Naive thymus-derived CD8-positive, alpha-beta T cell (primary cell): ENCODE results near the gene AVEN. TPM values are rescaled to one million over a fixed set of nuclear protein-coding genes. Genes with fewer than 3 reads are reported as not detected.
"Not testable (repeated sequence)": the region's sequence is repeated elsewhere in the genome, so short reads cannot be mapped to it uniquely, and the experiment has no call there.

Source experiments
- ATAC-seq, 2 donors: fragments of 150-1000 bp; cut with Tn5 transposase in 1 of 2; sonication (Bioruptor Pico), chemical (Tn5 transposase) in 1 of 2; 1 replicate in 1 of 2; 2 replicates in 1 of 2; pipeline ENCODE4 v1.10.0; 2021; ENCODE audit warnings: mild to moderate bottlenecking in 2 of 2, moderate library complexity in 2 of 2
- POLR2A ChIA-PET: fragments of 350-600 bp; sonication (Branson Sonifier 250); formaldehyde crosslinking; loops from one replicate; lab custom pipeline; 2021; ENCODE audit warnings: antibody characterized with exemption; lab: Charles Lee
- DNase-seq, 10 donors: peaks; one replicate each; pipeline versions ENCODE4 v3.0.0 to v3.0.0-alpha.2; 2020 to 2022
- H3K27ac Mint-ChIP-seq, 10 donors: one replicate each; pipeline ENCODE4 v1.8.0; 2020 to 2022; ENCODE audit warnings: mild to moderate bottlenecking in 10 of 10, mixed read lengths in 10 of 10, moderate library complexity in 4 of 10, inconsistent platforms in 1 of 10
- H3K27me3 Mint-ChIP-seq, 5 donors: one replicate each; pipeline ENCODE4 v1.8.0; 2021 to 2022; ENCODE audit warnings: mixed read lengths in 5 of 5
- H3K36me3 Mint-ChIP-seq, 3 donors: one replicate each; pipeline ENCODE4 v1.8.0; 2020 to 2022; ENCODE audit warnings: mixed read lengths in 3 of 3, mild to moderate bottlenecking in 2 of 3, inconsistent platforms in 1 of 3
- H3K4me1 Mint-ChIP-seq, 4 donors: one replicate each; pipeline ENCODE4 v1.8.0; 2021 to 2022; ENCODE audit warnings: mixed read lengths in 4 of 4
- H3K4me3 Mint-ChIP-seq, 10 donors: one replicate each; pipeline ENCODE4 v1.8.0; 2020 to 2022; ENCODE audit warnings: mild to moderate bottlenecking in 10 of 10, mixed read lengths in 10 of 10, moderate library complexity in 6 of 10, inconsistent platforms in 1 of 10
- H3K9me3 Mint-ChIP-seq, 9 donors: one replicate each; pipeline ENCODE4 v1.8.0; 2020 to 2022; ENCODE audit warnings: mixed read lengths in 9 of 9, mild to moderate bottlenecking in 3 of 9, inconsistent platforms in 1 of 9, moderate library complexity in 1 of 9
- polyA plus RNA-seq, 3 donors: library from polyadenylated mRNA; unstranded; fragments of 300-500 nt; fragmentation: Illumina TruSeq; gene quantifications; one replicate each; pipeline ENCODE4 v1.2.3, GENCODE V29; 2021
- total RNA-seq, 8 experiments: library from RNA in 2 of 8; stranded (reverse) in 2 of 8; gene quantifications; one replicate each; pipeline ENCODE4 v1.2.3 and lab custom pipeline; 2021 to 2026

Gene AVEN
- total and polyA plus RNA-seq, 5 experiments from 2014 or later: 7.6 to 9.7 (median 8.8) TPM

DNA sequence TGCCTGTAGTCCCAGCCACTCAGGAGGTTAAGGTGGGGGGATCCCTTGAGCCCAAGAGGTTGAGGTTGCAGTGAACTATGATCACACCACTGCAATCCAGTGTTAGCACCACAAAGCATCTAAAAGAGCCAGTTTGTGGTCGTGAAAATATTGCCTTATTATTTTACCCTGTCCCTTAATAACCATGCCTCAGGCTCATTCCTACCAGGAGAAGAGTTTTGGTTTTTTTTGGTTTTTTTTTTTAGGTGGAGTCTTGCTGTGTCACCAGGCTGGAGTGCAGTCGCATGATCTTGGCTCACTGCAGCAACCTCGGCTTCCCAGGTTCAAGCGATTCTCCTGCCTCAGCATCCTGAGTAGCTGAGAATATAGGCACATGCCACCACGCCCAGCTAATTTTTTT lies 17.9 kb upstream of the AVEN start:
- Mint-ChIP-seq H3K4me3 (no peak overlapping the region), H3K36me3 (peaks cover 0 to 4% (median 0%) of the 10 kb centered on the region in 3 donors), H3K9me3 (peaks cover 0 to 7% (median 3%) of the 10 kb centered on the region in 9 donors), H3K4me1 (peaks cover 0 to 3% (median 3%) of the 10 kb centered on the region in 4 donors), H3K27me3 (peaks cover 0 to 5% (median 0%) of the 10 kb centered on the region in 5 donors), H3K27ac (peak overlapping the region in 1 of 10 donors; percentile 10)
- POLR2A ChIA-PET: no interaction called here
- DNase-seq: no peak
- no peak for ATAC-seq

- DNase-seq: no peak
- peaks cover under 1 to 12% (median 6%) of the 10 kb centered on the region in 3 donors for H3K36me3 Mint-ChIP-seq
These were observed 17.0 kb upstream of the AVEN start for GRCh38 chr15:34055868-34056595.

GRCh38 chr15:34054081-34054707 lies 15.2 kb upstream of the AVEN start:
- H3K27ac Mint-ChIP-seq: no peak overlapping the region
- H3K4me3 Mint-ChIP-seq: no peak overlapping the region
- POLR2A ChIA-PET: no interaction called here
- peaks cover 7 to 32% (median 23%) of the 10 kb centered on the region in 9 donors for H3K9me3 Mint-ChIP-seq
- DNase-seq: no peak
- no peaks in the 10 kb centered on the region for H3K4me1 Mint-ChIP-seq
- no peak for ATAC-seq
- H3K36me3 Mint-ChIP-seq: peaks cover 8 to 24% (median 19%) of the 10 kb centered on the region in 3 donors
- peaks cover 0 to 5% (median 0%) of the 10 kb centered on the region in 5 donors for H3K27me3 Mint-ChIP-seq

More at GRCh38 chr15:34055868-34056595, 17.0 kb upstream of the AVEN start:
- H3K9me3 Mint-ChIP-seq: peaks cover 3 to 15% (median 9%) of the 10 kb centered on the region in 9 donors
- POLR2A ChIA-PET: no interaction called here
- H3K4me1 Mint-ChIP-seq: no peaks in the 10 kb centered on the region
- peaks cover 0 to 5% (median 0%) of the 10 kb centered on the region in 5 donors for H3K27me3 Mint-ChIP-seq
- H3K4me3 Mint-ChIP-seq: no peak overlapping the region
- no peak overlapping the region for H3K27ac Mint-ChIP-seq
- no peak for ATAC-seq

DNA sequence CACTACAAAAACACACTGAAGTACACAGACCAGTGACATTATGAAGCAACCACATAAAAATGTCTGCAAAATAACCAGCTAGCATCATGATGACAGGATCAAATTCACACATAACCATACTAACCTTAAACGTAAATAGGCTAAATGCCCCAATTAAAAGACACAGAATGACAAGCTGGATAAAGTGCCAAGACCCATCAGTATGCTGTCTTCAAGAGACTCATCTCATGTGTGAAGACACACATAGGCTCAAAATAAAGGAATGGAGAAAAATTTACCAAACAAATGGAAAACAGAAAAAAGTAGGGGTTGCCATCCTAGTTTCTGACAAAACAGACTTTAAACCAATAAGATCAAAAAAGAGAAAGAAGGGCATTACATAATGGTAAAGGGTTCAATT lies 11.4 kb upstream of the AVEN start:
- Mint-ChIP-seq H3K27ac (peak overlapping the region in 1 of 10 donors; percentile 17), H3K9me3 (peaks cover 7 to 35% (median 28%) of the 10 kb centered on the region in 9 donors), H3K36me3 (peaks cover 10 to 24% (median 21%) of the 10 kb centered on the region in 3 donors)
- H3K4me3 Mint-ChIP-seq, ATAC-seq, POLR2A ChIA-PET, DNase-seq, H3K4me1 Mint-ChIP-seq, H3K27me3 Mint-ChIP-seq: not testable (repeated sequence)

DNA sequence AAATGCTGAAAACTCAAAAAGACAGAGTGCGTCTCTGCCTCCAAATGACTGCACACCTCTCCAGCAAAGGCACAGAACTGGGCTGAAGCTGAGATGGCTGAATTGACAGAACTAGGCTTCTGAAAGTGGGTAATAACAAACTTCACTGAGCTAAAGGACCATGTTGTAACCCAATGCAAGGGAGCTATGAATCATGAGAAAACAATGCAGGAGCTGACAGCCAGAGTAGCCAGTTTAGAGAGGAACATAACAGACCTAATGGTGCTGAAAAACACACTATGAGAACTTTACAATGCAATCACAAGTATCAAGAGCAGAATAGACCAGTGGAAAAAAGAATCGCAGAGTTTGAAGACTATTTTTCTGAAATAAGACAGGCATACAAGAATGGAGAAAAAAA lies 10.1 kb upstream of the AVEN start:
- peaks cover 7 to 35% (median 28%) of the 10 kb centered on the region in 9 donors for H3K9me3 Mint-ChIP-seq
- POLR2A ChIA-PET: no interaction called here
- H3K27ac Mint-ChIP-seq: no peak overlapping the region
- no peaks in the 10 kb centered on the region for H3K4me1 Mint-ChIP-seq
- H3K36me3 Mint-ChIP-seq: peaks cover 10 to 24% (median 21%) of the 10 kb centered on the region in 3 donors
- peaks cover 0 to 5% (median 0%) of the 10 kb centered on the region in 5 donors for H3K27me3 Mint-ChIP-seq
- no peak overlapping the region for H3K4me3 Mint-ChIP-seq
- ATAC-seq (no peak), DNase-seq (no peak)

- POLR2A ChIA-PET: interaction anchor here (0.6 kb wide), 1 partner anchor 294 kb away, joined by 4 read pairs; no protein-coding TSS in a partner anchor
- ATAC-seq: no peak
These were observed 9.1 kb upstream of the AVEN start for GRCh38 chr15:34047893-34048775.

GRCh38 chr15:34046471-34047145 lies 7.6 kb upstream of the AVEN start:
- Mint-ChIP-seq H3K4me1 (no peaks in the 10 kb centered on the region), H3K4me3 (no peak overlapping the region), H3K9me3 (peaks cover 7 to 28% (median 23%) of the 10 kb centered on the region in 9 donors), H3K27ac (no peak overlapping the region), H3K27me3 (peaks cover 0 to 5% (median 0%) of the 10 kb centered on the region in 5 donors), H3K36me3 (peaks cover 10 to 21% (median 18%) of the 10 kb centered on the region in 3 donors)
- POLR2A ChIA-PET: no interaction called here
- ATAC-seq: no peak
- DNase-seq: no peak

More at GRCh38 chr15:34047893-34048775, 9.1 kb upstream of the AVEN start:
- H3K27me3 Mint-ChIP-seq: peaks cover 0 to 5% (median 0%) of the 10 kb centered on the region in 5 donors
- no peak for DNase-seq
- H3K36me3 Mint-ChIP-seq: peaks cover 10 to 24% (median 21%) of the 10 kb centered on the region in 3 donors
- H3K4me3 Mint-ChIP-seq: no peak overlapping the region
- H3K9me3 Mint-ChIP-seq: peaks cover 7 to 35% (median 28%) of the 10 kb centered on the region in 9 donors
- no peaks in the 10 kb centered on the region for H3K4me1 Mint-ChIP-seq
- H3K27ac Mint-ChIP-seq: peak overlapping the region in 1 of 10 donors; percentile 12

GRCh38 chr15:34043813-34044212 lies 4.8 kb upstream of the AVEN start:
- no peaks in the 10 kb centered on the region for H3K27me3 Mint-ChIP-seq
- no peak for DNase-seq
- H3K36me3 Mint-ChIP-seq: no peaks in the 10 kb centered on the region
- peaks cover 0 to 4% (median 0%) of the 10 kb centered on the region in 9 donors for H3K9me3 Mint-ChIP-seq
- POLR2A ChIA-PET: interaction anchor here (0.8 kb wide), 1 partner anchor 294 kb away, joined by 3 read pairs; the partner anchor contains the start of gene SLC12A6
- peaks cover 9 to 15% (median 12%) of the 10 kb centered on the region in 4 donors for H3K4me1 Mint-ChIP-seq
- ATAC-seq: no peak
- H3K4me3 Mint-ChIP-seq: no peak overlapping the region
- H3K27ac Mint-ChIP-seq: no peak overlapping the region

DNA sequence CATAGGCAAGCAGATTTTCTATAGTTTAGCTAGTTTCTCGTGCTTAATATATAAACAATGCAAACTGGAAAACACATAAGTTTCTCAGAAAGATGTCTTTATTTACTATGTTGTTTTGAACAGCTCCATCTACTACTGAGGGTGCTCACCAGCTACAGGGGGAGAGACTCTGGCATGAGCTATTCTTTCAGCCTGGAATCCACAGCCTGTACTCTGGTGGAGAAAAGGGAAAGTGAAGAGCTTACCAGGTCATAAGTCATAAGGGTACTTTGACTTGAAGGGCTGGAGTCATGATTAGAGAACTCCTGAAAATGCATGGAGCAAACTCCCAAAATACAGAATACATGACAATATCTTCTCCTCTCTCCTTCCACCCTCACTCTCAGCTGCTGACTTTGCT lies 4.4 kb upstream of the AVEN start:
- POLR2A ChIA-PET: interaction anchor here (0.8 kb wide), 1 partner anchor 294 kb away, joined by 3 read pairs; the partner anchor contains the start of gene SLC12A6

GRCh38 chr15:34039790-34040113 lies 748 bp upstream of the AVEN start:
- Mint-ChIP-seq H3K27ac (peak overlapping the region; percentile 83 to 95 (median 92)), H3K9me3 (no peaks in the 10 kb centered on the region), H3K4me1 (peaks cover 11 to 21% (median 18%) of the 10 kb centered on the region in 4 donors), H3K4me3 (peak overlapping the region; percentile 83 to 94 (median 90)), H3K36me3 (no peaks in the 10 kb centered on the region), H3K27me3 (no peaks in the 10 kb centered on the region)
- DNase-seq (no peak), ATAC-seq (no peak)
- POLR2A ChIA-PET: interaction anchor here (1.3 to 2.8 kb wide), 4 partner anchors 21 to 170 kb away, joined by 5 to 19 read pairs (median 6); partner anchors contain the start of genes EMC7, KATNBL1 and PGBD4

More for the DNA sequence above, 4.4 kb upstream of the AVEN start:
- peak overlapping the region in 1 of 10 donors; percentile 9 for H3K27ac Mint-ChIP-seq
- ATAC-seq (no peak), DNase-seq (no peak)
- peaks cover 9 to 15% (median 12%) of the 10 kb centered on the region in 4 donors for H3K4me1 Mint-ChIP-seq
- no peak overlapping the region for H3K4me3 Mint-ChIP-seq
- H3K36me3 Mint-ChIP-seq: no peaks in the 10 kb centered on the region
- H3K9me3 Mint-ChIP-seq: no peaks in the 10 kb centered on the region
- no peaks in the 10 kb centered on the region for H3K27me3 Mint-ChIP-seq

- H3K4me1 Mint-ChIP-seq: peaks cover 11 to 21% (median 18%) of the 10 kb centered on the region in 4 donors
- H3K9me3 Mint-ChIP-seq: no peaks in the 10 kb centered on the region
- POLR2A ChIA-PET: interaction anchor here (0.6 to 2.8 kb wide), 6 partner anchors 23 to 950 kb away, joined by 3 to 19 read pairs (median 4); partner anchors contain the start of genes EMC7, KATNBL1, PGBD4 and ZNF770
- ATAC-seq: peak; percentile 82 to 83
- no peaks in the 10 kb centered on the region for H3K27me3 Mint-ChIP-seq
- H3K27ac Mint-ChIP-seq: peak overlapping the region; percentile 71 to 98 (median 95)
- H3K4me3 Mint-ChIP-seq: peak overlapping the region; percentile 89 to 98 (median 94)
- DNase-seq: peak in 9 of 10 donors; percentile 52 to 80 (median 65)
- H3K36me3 Mint-ChIP-seq: no peaks in the 10 kb centered on the region
These were observed 757 bp downstream of the AVEN start for GRCh38 chr15:34038023-34038870.
